GM19438 (cell line): ENCODE data around the gene TMEM151A.
"Not testable (repeated sequence)": the region's sequence is repeated elsewhere in the genome, so short reads cannot be mapped to it uniquely, and the experiment has no call there.

Source experiments
- ATAC-seq: cut with Tn5 transposase; IDR thresholded peaks from one replicate; pipeline ENCODE4 v1.9.1; 2021; ENCODE audit warnings: low read depth; ENCODE audit not compliant: unreplicated experiment

The TMEM151A gene

GRCh38 chr11:66291706-66292542 is at the start of gene TMEM151A:
Gene TMEM151A (plus strand): TSS chr11:66291894. CDS start chr11:66292014, 120 bp downstream.
- no peak for ATAC-seq

DNA sequence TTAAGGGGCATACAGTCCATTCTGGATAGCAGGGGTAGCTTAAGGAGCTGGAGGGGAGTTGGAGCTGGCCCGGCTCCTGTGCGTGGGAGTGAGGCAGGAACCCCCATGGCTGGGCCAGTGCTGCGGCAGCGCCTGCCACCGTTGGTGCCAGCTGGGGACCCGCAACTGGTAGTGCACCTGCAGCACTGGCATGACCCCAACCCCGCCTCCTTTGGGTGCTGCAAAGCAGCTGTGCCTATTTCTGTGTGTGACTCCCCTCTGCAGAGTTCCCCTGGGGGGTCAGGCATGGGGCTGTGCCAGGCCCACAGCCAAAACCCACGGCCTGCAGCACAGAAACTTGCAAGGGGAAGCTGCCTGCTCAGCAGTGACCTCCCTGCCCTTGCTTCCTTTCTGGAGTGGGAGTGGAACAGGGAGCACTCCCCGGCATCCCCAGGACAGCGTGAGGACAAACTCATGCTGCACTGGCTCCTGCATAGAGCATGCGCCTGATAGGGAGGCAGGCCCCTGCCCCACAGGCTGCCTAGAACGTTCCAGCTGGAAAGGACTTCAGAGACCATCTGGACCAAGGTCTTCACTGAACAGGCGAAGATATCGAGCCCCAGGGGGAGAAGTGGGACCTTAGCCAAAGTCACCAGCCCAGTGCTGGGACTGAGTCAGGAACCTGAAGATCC is 49.5 kb upstream of the TMEM151A start:
- ATAC-seq, result no peak

- ATAC-seq, result no peak
Measured at GRCh38 chr11:66243782-66244535, 47.7 kb upstream of the TMEM151A start.

DNA sequence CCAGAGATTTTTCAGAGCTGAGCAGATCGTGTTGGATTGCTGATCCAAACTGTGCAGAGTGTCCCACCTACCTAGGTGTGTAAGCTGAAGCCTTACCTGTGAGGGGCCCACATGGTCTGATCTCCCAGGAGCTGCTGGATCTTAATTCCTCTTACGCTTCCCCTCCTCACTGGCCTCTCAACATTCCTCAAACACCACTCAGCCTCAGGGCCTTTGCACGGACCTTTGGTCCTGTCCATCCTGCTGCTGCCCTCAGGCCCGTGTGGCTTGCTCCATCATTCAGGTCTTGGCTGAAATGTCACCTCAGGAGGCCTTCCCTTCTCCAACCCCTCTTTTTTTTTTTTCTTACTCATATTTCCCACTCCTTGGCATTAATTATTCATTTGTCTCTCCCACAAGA is 44.4 kb upstream of the TMEM151A start:
- no peak for ATAC-seq

DNA sequence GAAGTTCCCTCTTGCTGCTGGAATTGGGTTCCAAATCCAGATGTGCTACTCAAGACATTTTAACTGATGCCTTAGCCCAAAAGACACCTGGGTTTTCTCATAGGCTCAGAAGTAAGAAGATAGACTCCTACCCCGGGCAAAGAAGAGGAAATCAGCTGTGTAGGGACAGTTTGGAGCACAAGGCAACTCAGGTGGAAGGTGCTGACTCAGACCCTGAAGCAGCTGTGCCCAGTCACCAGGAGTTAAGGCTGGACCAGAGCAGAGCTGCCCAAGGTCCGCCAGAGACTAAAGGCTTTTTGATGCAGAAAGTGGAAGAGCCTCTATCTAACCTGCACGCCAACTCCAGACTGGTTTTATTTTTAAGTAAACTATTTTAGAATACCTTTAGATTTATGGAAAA is 43.9 kb upstream of the TMEM151A start:
- ATAC-seq, result no peak

- ATAC-seq, result no peak
Measured at GRCh38 chr11:66248903-66249302, 42.8 kb upstream of the TMEM151A start.

DNA sequence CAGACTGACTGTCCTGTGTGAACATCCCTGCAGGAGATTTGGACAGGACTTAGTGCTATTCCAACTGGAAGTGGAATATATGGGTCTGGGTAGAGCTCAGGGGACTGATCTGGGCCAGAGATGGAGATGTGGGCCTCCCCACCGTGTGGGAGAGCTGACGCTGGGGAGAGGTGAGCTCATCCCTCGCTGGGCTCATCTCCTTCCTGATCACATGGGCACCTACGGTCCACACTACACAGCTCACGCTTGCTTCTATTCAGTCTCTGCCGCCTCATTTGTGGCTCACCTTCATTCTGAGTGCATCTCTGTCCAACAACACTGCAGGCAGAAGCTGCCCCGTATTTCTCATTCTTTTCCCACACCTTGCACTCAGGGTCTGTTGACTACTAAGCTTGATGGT is 39.9 kb upstream of the TMEM151A start:
- ATAC-seq, result no peak

DNA sequence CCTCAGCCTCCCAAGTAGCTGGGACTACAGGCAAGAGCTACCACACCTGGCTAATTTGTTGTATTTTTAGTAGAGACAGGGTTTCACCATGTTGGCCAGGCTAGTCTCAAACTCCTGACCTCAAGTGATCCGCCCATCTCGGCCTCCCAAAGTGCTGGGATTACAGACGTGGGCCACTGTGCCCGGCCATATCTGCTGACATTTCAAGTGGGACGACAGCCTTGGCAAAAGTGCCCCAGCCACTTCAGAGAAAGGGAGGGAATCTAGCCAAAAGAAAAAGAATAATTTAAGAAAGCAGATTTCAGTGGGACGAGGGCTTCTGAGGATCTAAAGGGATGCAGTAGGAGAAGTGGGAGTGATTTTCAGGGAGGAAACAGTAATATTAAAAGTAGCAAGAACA is 38.6 kb upstream of the TMEM151A start:
- ATAC-seq, result not testable (repeated sequence)

DNA sequence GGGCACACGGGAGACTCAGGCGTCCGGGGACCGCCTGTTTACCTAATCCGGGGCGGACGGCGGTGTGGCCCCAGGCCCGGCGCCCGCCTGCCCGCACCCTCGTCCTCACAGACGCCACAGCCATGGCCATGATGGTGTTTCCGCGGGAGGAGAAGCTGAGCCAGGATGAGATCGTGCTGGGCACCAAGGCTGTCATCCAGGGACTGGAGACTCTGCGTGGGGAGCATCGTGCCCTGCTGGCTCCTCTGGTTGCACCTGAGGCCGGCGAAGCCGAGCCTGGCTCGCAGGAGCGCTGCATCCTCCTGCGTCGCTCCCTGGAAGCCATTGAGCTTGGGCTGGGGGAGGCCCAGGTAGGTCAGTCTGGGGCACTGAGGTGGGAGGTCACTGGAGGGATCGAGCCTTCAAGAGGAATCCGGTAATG is 33.2 kb upstream of the TMEM151A start:
- ATAC-seq, result no peak

GRCh38 chr11:66259225-66259624 is 32.5 kb upstream of the TMEM151A start:
- no peak for ATAC-seq

- ATAC-seq, result no peak
Measured at GRCh38 chr11:66259956-66260355, 31.7 kb upstream of the TMEM151A start.

- ATAC-seq, result no peak
Measured at GRCh38 chr11:66261578-66261977, 30.1 kb upstream of the TMEM151A start.

- ATAC-seq, result no peak
Measured at GRCh38 chr11:66262191-66262590, 29.5 kb upstream of the TMEM151A start.

- no peak for ATAC-seq
Measured at GRCh38 chr11:66262696-66263095, 29.0 kb upstream of the TMEM151A start.

DNA sequence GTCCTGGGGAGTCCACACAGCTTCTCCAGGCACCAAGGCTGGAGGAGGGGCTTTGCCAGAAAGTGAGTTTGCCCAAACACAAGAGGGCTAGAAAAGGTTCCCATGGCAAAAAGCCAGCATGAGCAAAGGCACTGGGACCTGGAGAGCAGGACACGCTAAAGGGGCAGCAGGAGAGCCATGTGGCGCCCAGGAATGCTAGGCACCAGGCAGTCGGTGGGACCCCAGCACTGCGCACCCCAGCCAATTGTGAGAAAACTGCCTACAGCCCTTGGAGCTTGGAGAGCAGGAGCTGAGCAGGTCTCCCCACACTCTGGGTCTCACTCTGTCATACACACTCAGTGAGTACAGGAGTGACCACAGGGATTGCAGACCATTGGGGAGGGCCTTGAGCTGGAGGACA is 28.5 kb upstream of the TMEM151A start:
- ATAC-seq, result no peak

DNA sequence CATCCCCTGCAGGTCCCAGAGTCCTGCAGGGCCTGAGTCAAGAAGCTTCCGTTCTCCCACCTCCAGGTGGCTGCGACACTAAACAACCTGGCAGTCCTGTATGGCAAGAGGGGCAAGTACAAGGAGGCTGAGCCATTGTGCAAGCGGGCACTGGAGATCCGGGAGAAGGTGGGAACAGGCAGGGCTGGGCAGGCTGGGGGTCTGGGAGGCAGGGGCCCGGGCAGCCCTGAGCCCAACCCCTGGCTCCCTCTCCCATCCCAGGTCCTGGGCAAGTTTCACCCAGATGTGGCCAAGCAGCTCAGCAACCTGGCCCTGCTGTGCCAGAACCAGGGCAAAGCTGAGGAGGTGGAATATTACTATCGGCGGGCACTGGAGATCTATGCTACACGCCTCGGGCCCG is 27.9 kb upstream of the TMEM151A start:
- no peak for ATAC-seq

DNA sequence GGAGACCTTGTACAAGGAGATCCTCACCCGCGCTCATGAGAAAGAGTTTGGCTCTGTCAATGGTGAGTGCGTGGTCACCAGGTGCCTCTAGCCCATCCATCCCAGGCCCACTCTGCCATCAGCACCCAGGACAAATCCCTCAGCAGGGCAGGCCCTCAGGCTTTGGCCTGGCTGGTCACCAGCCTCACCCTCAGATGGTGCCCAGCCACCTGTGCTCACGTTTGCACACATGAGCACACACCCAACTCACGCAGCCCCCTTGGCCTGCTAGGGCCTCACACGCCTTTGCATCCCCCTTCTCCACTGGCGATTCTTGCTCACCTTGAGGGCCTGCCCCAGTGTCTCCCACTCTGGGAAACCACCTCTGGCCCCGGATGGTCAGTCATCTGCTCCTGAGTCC is 27.3 kb upstream of the TMEM151A start:
- no peak for ATAC-seq

DNA sequence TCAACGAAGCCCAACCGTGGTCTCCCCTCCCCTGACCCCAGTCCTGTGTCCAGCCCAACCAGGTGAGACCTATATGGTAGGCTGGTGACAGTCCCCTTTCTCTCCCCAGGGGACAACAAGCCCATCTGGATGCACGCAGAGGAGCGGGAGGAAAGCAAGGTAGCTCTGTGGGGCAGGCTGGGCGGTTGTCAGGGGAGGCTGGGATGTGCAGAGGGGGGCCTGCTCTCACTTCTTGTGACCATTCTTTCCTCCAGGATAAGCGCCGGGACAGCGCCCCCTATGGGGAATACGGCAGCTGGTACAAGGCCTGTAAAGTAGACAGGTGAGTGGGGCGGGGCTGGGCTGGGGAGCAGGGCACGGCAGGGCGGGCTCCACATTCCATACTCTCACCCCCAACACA is 26.8 kb upstream of the TMEM151A start:
- ATAC-seq, result no peak

GRCh38 chr11:66265531-66266377 is 25.9 kb upstream of the TMEM151A start:
- ATAC-seq, result no peak

DNA sequence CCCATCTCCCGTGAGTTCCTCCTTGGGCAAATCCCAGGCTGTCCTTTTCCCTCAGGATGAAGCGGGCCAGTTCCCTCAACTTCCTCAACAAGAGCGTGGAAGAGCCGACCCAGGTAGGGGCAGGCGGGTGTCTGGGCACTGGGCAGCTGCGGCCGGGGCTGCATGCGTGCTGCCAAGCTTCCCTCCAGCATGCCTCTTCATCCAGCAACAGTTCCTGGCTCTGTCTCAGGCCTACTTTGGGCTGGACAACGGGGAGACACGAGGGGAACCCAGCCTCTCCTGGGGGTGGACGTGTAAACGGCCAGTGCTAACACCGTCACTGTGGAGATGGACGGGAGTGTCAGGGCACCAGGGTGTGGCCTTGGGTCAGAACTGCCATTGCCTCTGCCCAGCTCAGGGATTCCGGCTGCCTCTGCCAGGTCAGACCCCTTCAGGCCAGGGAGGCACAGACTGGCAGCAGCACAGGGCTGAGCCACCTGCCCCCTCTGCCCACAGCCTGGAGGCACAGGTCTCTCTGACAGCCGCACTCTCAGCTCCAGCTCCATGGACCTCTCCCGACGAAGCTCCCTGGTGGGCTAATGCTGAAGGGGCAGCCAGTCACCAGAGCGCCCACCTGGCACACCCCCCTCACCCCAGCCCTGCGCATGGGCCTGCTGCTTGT is 25.2 kb upstream of the TMEM151A start:
- ATAC-seq, result no peak
